Hepatocyte (in vitro differentiated cells): Measurements from ENCODE around the gene HOXA6. TPM values are rescaled to one million over a fixed set of nuclear protein-coding genes. Genes with fewer than 3 reads are reported as not detected.

Source experiments
- DNase-seq: peaks from one replicate; pipeline ENCODE4 v3.0.0-alpha.2; 2016; ENCODE audit warnings: low spot score
- H2AFZ ChIP-seq: fragments of 200-600 bp; sonication (generic); 2 replicates; pipeline ENCODE4 v1.6.0; 2016; ENCODE audit warnings: antibody characterized with exemption, mild to moderate bottlenecking
- H3K27ac ChIP-seq: fragments of 200-600 bp; sonication (generic); 2 replicates; pipeline ENCODE4 v1.5.1; 2016; ENCODE audit warnings: mild to moderate bottlenecking
- H3K27me3 ChIP-seq: fragments of 200-600 bp; sonication (generic); 2 replicates; pipeline ENCODE4 v1.6.1; 2016
- H3K36me3 ChIP-seq: fragments of 200-600 bp; sonication (generic); replicated peaks from 2 replicates; pipeline ENCODE4 v1.5.1; 2016; ENCODE audit warnings: low read depth; ENCODE audit not compliant: insufficient read depth
- H3K4me1 ChIP-seq: fragments of 200-600 bp; sonication (generic); 2 replicates; pipeline ENCODE4 v1.5.1; 2016; ENCODE audit warnings: mild to moderate bottlenecking, moderate library complexity; ENCODE audit not compliant: insufficient read depth
- H3K4me2 ChIP-seq: fragments of 200-600 bp; sonication (generic); 2 replicates; pipeline ENCODE4 v1.6.0; 2016
- H3K4me3 ChIP-seq: fragments of 200-600 bp; sonication (generic); 2 replicates; pipeline ENCODE4 v1.5.1; 2016; ENCODE audit warnings: mild to moderate bottlenecking
- H3K79me2 ChIP-seq: fragments of 200-600 bp; sonication (generic); 2 replicates; pipeline ENCODE4 v1.6.0; 2017; ENCODE audit warnings: mild to moderate bottlenecking
- H3K9me2 ChIP-seq: fragments of 200-600 bp; sonication (generic); replicated peaks from 2 replicates; pipeline ENCODE4 v1.6.0; 2017; ENCODE audit warnings: mild to moderate bottlenecking; ENCODE audit not compliant: insufficient read depth
- H3K9me3 ChIP-seq: fragments of 200-600 bp; sonication (generic); 2 replicates; pipeline ENCODE4 v1.5.1; 2016; ENCODE audit warnings: low read depth, mild to moderate bottlenecking
- H4K20me1 ChIP-seq: fragments of 200-600 bp; sonication (generic); 2 replicates; pipeline ENCODE4 v1.6.0; 2016; ENCODE audit warnings: mild to moderate bottlenecking; ENCODE audit not compliant: insufficient read depth, poor library complexity, severe bottlenecking
- CTCF ChIP-seq: fragments of 200-600 bp; sonication (generic); IDR thresholded peaks from 2 replicates; pipeline ENCODE4 v1.5.1; 2016; ENCODE audit warnings: antibody characterized with exemption, mild to moderate bottlenecking; ENCODE audit not compliant: poor library complexity
- EZH2 ChIP-seq: fragments of 200-600 bp; sonication (generic); IDR thresholded peaks from 2 replicates; pipeline ENCODE4 v1.6.1; 2016; ENCODE audit warnings: antibody characterized with exemption, mild to moderate bottlenecking, borderline replicate concordance
- EZH2phosphoT487 ChIP-seq: fragments of 200-600 bp; sonication (generic); IDR thresholded peaks from one replicate; pipeline ENCODE4 v1.6.1; 2018; ENCODE audit warnings: antibody characterized with exemption, mild to moderate bottlenecking, low read depth, moderate library complexity; ENCODE audit not compliant: unreplicated experiment, severe bottlenecking
- WGBS: methylation state at CpG from one replicate; pipeline ENCODE4 v1.1.6; 2016; ENCODE audit warnings: low lambda C conversion rate; ENCODE audit errors: missing lambda C conversion rate; 5-methylcytosine and 5-hydroxymethylcytosine counted together
- polyA plus RNA-seq: library from polyadenylated mRNA; unstranded; fragments of >200 nt; fragmentation: Nextera tagmentation; extraction: Ambion mirVana; gene quantifications from 2 replicates; pipeline ENCODE4 v1.2.1, GENCODE V29; 2016
- total RNA-seq: library from RNA; depleted of rRNA; stranded (reverse); fragments of >200 nt; gene quantifications from 2 replicates; pipeline ENCODE4 v1.2.3, GENCODE V29; 2014

Gene HOXA6
- total and polyA plus RNA-seq, 2 experiments from 2014 or later: 0.23 TPM; not detected in 1

GRCh38 chr7:27121684-27122076, 25.9 kb downstream of the HOXA6 start:
- Histone ChIP-seq H3K27ac (peak overlapping the region; percentile 89), H3K9me2 (no peaks in the 10 kb centered on the region), H4K20me1 (no peaks in the 10 kb centered on the region), H3K79me2 (peaks cover 21% of the 10 kb centered on the region), H2AFZ (no peak overlapping the region), H3K4me2 (peak overlapping the region; percentile 66), H3K4me1 (peaks cover 11% of the 10 kb centered on the region), H3K36me3 (no peaks in the 10 kb centered on the region), H3K9me3 (no peaks in the 10 kb centered on the region), H3K27me3 (peaks cover 67% of the 10 kb centered on the region), H3K4me3 (no peak overlapping the region)
- DNase-seq: no peak
- no peak for TF ChIP-seq CTCF
- TF ChIP-seq EZH2: no peak
- no peak for TF ChIP-seq EZH2phosphoT487
- WGBS: 43% methylated on average over 7 of the region's 7 CpGs

- H4K20me1 ChIP-seq: no peaks in the 10 kb centered on the region
- 80% methylated on average over 1 of the region's 1 CpG for WGBS
- no peaks in the 10 kb centered on the region for H3K9me3 ChIP-seq
- H3K4me3 ChIP-seq: no peak overlapping the region
- H3K4me1 ChIP-seq: peaks cover 11% of the 10 kb centered on the region
- no peak for TF ChIP-seq EZH2phosphoT487
- TF ChIP-seq CTCF: no peak
- TF ChIP-seq EZH2: no peak
- no peak overlapping the region for H3K4me2 ChIP-seq
- peaks cover 64% of the 10 kb centered on the region for H3K27me3 ChIP-seq
- no peaks in the 10 kb centered on the region for H3K36me3 ChIP-seq
- no peak overlapping the region for H2AFZ ChIP-seq
- DNase-seq: no peak
- H3K79me2 ChIP-seq: peaks cover 21% of the 10 kb centered on the region
- no peaks in the 10 kb centered on the region for H3K9me2 ChIP-seq
- H3K27ac ChIP-seq: no peak overlapping the region
Observed at GRCh38 chr7:27119412-27119911, 28.1 kb downstream of the HOXA6 start.

- Histone ChIP-seq H3K27ac (no peak overlapping the region), H3K79me2 (peaks cover 22% of the 10 kb centered on the region), H2AFZ (no peak overlapping the region), H3K9me2 (no peaks in the 10 kb centered on the region), H3K27me3 (peaks cover 59% of the 10 kb centered on the region), H3K36me3 (no peaks in the 10 kb centered on the region), H4K20me1 (no peaks in the 10 kb centered on the region), H3K9me3 (no peaks in the 10 kb centered on the region), H3K4me2 (no peak overlapping the region), H3K4me3 (no peak overlapping the region), H3K4me1 (peaks cover 12% of the 10 kb centered on the region)
- WGBS: 62% methylated on average over 3 of the region's 3 CpGs
- TF ChIP-seq CTCF: no peak
- no peak for TF ChIP-seq EZH2
- no peak for TF ChIP-seq EZH2phosphoT487
- DNase-seq: no peak
Observed at GRCh38 chr7:27118580-27118979, 29.0 kb downstream of the HOXA6 start.
